ENCODE measurements around the gene TBX4.
"Not testable (repeated sequence)": the region's sequence is repeated elsewhere in the genome, so short reads cannot be mapped to it uniquely, and the experiment has no call there.

The TBX4 gene

GRCh38 chr17:61502292-61502691 lies 50.1 kb downstream of the TBX4 start:
- no peak for DNase-seq

- no peak for DNase-seq
Observed at GRCh38 chr17:61503961-61504360, 51.7 kb downstream of the TBX4 start.

- peak; percentile 72 for DNase-seq
Observed at GRCh38 chr17:61504697-61505096, 52.5 kb downstream of the TBX4 start.

- DNase-seq = no peak
Observed at GRCh38 chr17:61505846-61506627, 53.8 kb downstream of the TBX4 start.

GRCh38 chr17:61507383-61508066 lies 55.3 kb downstream of the TBX4 start:
- no peak for DNase-seq

GRCh38 chr17:61508912-61509311 lies 56.7 kb downstream of the TBX4 start:
- DNase-seq = no peak

GRCh38 chr17:61509454-61509853 lies 57.2 kb downstream of the TBX4 start:
- DNase-seq = not testable (repeated sequence)

GRCh38 chr17:61510237-61510636 lies 58.0 kb downstream of the TBX4 start:
- no peak for DNase-seq

- no peak for DNase-seq
Observed at GRCh38 chr17:61510991-61511390, 58.8 kb downstream of the TBX4 start.

GRCh38 chr17:61511480-61512182 lies 59.4 kb downstream of the TBX4 start:
- DNase-seq = no peak

GRCh38 chr17:61514491-61514890 lies 62.3 kb downstream of the TBX4 start:
- no peak for DNase-seq

GRCh38 chr17:61517265-61517664 lies 65.0 kb downstream of the TBX4 start:
- no peak for DNase-seq

GRCh38 chr17:61517843-61518606 lies 65.8 kb downstream of the TBX4 start:
- DNase-seq = no peak

GRCh38 chr17:61519139-61519538 lies 66.9 kb downstream of the TBX4 start:
- DNase-seq = no peak

- no peak for DNase-seq
Observed at GRCh38 chr17:61519754-61520440, 67.7 kb downstream of the TBX4 start.

GRCh38 chr17:61520897-61521296 lies 68.7 kb downstream of the TBX4 start:
- no peak for DNase-seq

- DNase-seq = no peak
Observed at GRCh38 chr17:61522088-61522487, 69.9 kb downstream of the TBX4 start.

GRCh38 chr17:61524319-61524718 lies 72.1 kb downstream of the TBX4 start:
- DNase-seq = no peak

- not testable (repeated sequence) for DNase-seq
Observed at GRCh38 chr17:61527441-61527840, 75.2 kb downstream of the TBX4 start.

- DNase-seq = no peak
Observed at GRCh38 chr17:61528171-61528570, 75.9 kb downstream of the TBX4 start.

GRCh38 chr17:61531223-61531622 lies 79.0 kb downstream of the TBX4 start:
- DNase-seq = no peak

- no peak for DNase-seq
Observed at GRCh38 chr17:61532826-61533225, 80.6 kb downstream of the TBX4 start.

Data from HCEC 1CT (cell line).